HepG2 (cell line): ENCODE measurements around the gene SYP. TPM values are rescaled to one million over a fixed set of nuclear protein-coding genes. Genes with fewer than 3 reads are reported as not detected.

Source experiments
- AGO1 ChIP-seq: fragments of 200-400 bp; formaldehyde crosslinking; IDR thresholded peaks from 2 replicates; pipeline ENCODE4 v1.6.1; 2017; ENCODE audit warnings: mild to moderate bottlenecking, low read depth, low read length, moderate library complexity; ENCODE audit not compliant: poor library complexity, severe bottlenecking
- ELF4 ChIP-seq: sonication (generic); formaldehyde crosslinking; IDR thresholded peaks from 2 replicates; pipeline ENCODE4 v1.5.0; 2020; ENCODE audit warnings: missing genetic modification reagents, mild to moderate bottlenecking, moderate library complexity, borderline replicate concordance
- HNF4G ChIP-seq, 2 experiments: sonication (generic) in 1 of 2; formaldehyde crosslinking in 1 of 2; IDR thresholded peaks; 2 replicates each; pipeline versions ENCODE4 v1.4.0 to v1.6.1; 2011 to 2020; ENCODE audit warnings: borderline replicate concordance in 2 of 2, low read depth in 2 of 2, mild to moderate bottlenecking in 2 of 2, low read length in 1 of 2, missing genetic modification reagents in 1 of 2, moderate library complexity in 1 of 2
- MAFK ChIP-seq, 2 experiments: IDR thresholded peaks in 1 of 2; conservative IDR thresholded peaks in 1 of 2; 2 replicates each; pipeline ENCODE4 v1.6.1; 2011; ENCODE audit warnings: improper control_type of control experiment in 2 of 2, low read length in 2 of 2
- NCOA5 ChIP-seq: sonication (generic); formaldehyde crosslinking; IDR thresholded peaks from 2 replicates; pipeline ENCODE4 v1.4.0; 2020; ENCODE audit warnings: missing genetic modification reagents
- NONO ChIP-seq, 2 experiments: fragments of 450-650 bp in 1 of 2; sonication (generic) in 1 of 2; formaldehyde crosslinking in 1 of 2; IDR thresholded peaks in 1 of 2; conservative IDR thresholded peaks in 1 of 2; 2 replicates each; pipeline versions ENCODE4 v1.6.1 to v1.8.0; 2017 to 2022; ENCODE audit warnings: mild to moderate bottlenecking in 1 of 2, missing genetic modification reagents in 1 of 2, moderate library complexity in 1 of 2
- POLR2AphosphoS5 ChIP-seq: IDR thresholded peaks from 2 replicates; pipeline ENCODE4 v1.6.1; 2012; ENCODE audit warnings: low read depth, low read length
- RELA ChIP-seq: sonication (generic); formaldehyde crosslinking; IDR thresholded peaks from 2 replicates; pipeline ENCODE4 v1.4.0; 2020; ENCODE audit warnings: missing genetic modification reagents
- XRCC5 ChIP-seq: fragments of 200-400 bp; formaldehyde crosslinking; optimal IDR thresholded peaks from 2 replicates; pipeline ENCODE3; 2017; ENCODE audit warnings: mild to moderate bottlenecking, low read length
- ZNF101 ChIP-seq: sonication (generic); formaldehyde crosslinking; IDR thresholded peaks from 2 replicates; pipeline ENCODE4 v1.4.0; 2020; ENCODE audit warnings: mild to moderate bottlenecking, low read depth, missing genetic modification reagents, borderline replicate concordance
- ZNF550 ChIP-seq: sonication (generic); formaldehyde crosslinking; IDR thresholded peaks from 2 replicates; pipeline ENCODE4 v1.4.0; 2020; ENCODE audit warnings: mild to moderate bottlenecking, missing genetic modification reagents, borderline replicate concordance
- ZNF775 ChIP-seq: sonication (generic); formaldehyde crosslinking; IDR thresholded peaks from 2 replicates; pipeline ENCODE4 v1.4.0; 2020; ENCODE audit warnings: missing genetic modification reagents, mild to moderate bottlenecking, moderate library complexity, borderline replicate concordance
- ZNF839 ChIP-seq: sonication (generic); formaldehyde crosslinking; IDR thresholded peaks from 2 replicates; pipeline ENCODE4 v1.4.0; 2020; ENCODE audit warnings: missing genetic modification reagents, mild to moderate bottlenecking, borderline replicate concordance
- ZNF850 ChIP-seq: sonication (generic); formaldehyde crosslinking; conservative IDR thresholded peaks from 2 replicates; pipeline ENCODE4 v1.9.0; 2021; ENCODE audit warnings: mild to moderate bottlenecking, missing genetic modification reagents
- polyA plus RNA-seq, 8 experiments: library from polyadenylated mRNA; depleted of rRNA in 3 of 8; stranded (reverse) in 7 of 8; unstranded in 1 of 8; fragments of >200 nt; fragmentation: Illumina TruSeq in 4 of 8; extraction: Trizol in 4 of 8; gene quantifications; 2 replicates each; pipeline versions ENCODE4 v1.2.1 to v1.2.3, GENCODE V29; 2011 to 2016; ENCODE audit warnings: low read depth in 4 of 8, missing spikeins in 1 of 8, mixed read lengths in 1 of 8; ENCODE audit not compliant: insufficient read depth in 1 of 8
- total RNA-seq, 5 experiments: library from RNA; depleted of rRNA; stranded (reverse); fragments of >200 nt; fragmentation: Illumina TruSeq; extraction: Trizol; gene quantifications; 2 replicates each; pipeline ENCODE4 v1.2.3, GENCODE V29; 2016; ENCODE audit warnings: low read depth in 1 of 5
- TF ChIP-seq, protein P1 (sequence below): IDR thresholded peaks from 2 replicates; pipeline ENCODE4 v1.6.1; 2016; ENCODE audit warnings: low read depth, control low read depth
- TF ChIP-seq, protein P2 (sequence below): fragments of 450-650 bp; IDR thresholded peaks from 2 replicates; pipeline ENCODE4 v1.6.1; 2016
- TF ChIP-seq, protein P3 (sequence below): sonication (generic); IDR thresholded peaks from 2 replicates; pipeline ENCODE4 v1.6.1; 2016; ENCODE audit warnings: low read depth, borderline replicate concordance
- TF ChIP-seq, protein P4 (sequence below): sonication (generic); formaldehyde crosslinking; IDR thresholded peaks from 2 replicates; pipeline ENCODE4 v1.4.0; 2020; ENCODE audit warnings: mild to moderate bottlenecking, low read depth, missing genetic modification reagents
- TF ChIP-seq, protein P5 (sequence below): sonication (generic); formaldehyde crosslinking; IDR thresholded peaks from 2 replicates; pipeline ENCODE4 v1.8.0; 2022; ENCODE audit warnings: missing genetic modification reagents, mild to moderate bottlenecking, moderate library complexity, borderline replicate concordance

Gene SYP
- total and polyA plus RNA-seq, 2 of the 13 experiments (the other 11 are each of a cell fraction or from before 2014, with no cell fraction given): 2.0 to 2.5 TPM

DNA sequence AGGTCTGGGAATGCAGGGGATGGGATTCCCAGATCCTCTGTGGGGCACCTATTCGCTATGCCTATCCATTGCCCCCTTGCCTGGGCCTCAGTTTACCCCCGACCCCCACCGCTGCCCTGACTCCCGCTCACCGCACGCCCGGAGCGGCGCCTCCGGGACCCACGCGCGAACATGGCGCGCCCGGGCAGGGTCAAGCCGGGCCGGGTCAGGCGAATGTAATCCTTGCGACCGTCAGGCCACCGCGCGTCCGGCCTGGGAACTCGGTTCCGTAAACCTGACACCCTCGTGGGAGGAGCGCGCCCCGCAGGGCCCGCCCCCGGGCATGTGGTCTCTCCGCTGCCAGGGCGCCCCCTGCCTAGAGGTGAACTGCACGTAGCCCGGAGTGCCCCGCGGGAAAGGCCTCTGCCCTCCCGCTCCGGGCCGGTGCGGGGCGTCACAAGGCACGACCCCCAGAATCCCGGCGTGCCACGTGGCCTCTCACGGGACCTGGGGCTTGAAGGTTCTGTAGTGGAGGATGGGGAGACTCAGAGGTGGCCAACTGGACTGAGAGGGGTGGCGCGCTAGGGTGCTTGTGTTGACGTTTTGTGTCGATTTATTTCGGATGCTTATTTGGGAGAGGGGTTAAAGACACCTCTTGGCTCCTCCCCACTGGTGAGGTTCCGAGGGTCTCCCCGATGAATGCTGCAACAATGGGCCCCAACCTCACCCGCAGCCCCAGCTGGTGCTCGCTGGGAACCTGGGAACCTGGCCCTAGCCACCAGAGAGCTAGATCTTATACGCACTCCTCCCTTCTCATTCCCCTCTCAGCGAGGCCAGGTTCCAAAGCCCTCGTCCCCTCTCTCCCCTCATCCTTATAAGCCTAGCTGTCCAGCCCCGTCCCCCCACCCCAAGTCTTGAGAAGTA is 13.6 kb downstream of the SYP start, which contains the start of gene PRICKLE3 (continued):
- TF ChIP-seq, protein P1, sequence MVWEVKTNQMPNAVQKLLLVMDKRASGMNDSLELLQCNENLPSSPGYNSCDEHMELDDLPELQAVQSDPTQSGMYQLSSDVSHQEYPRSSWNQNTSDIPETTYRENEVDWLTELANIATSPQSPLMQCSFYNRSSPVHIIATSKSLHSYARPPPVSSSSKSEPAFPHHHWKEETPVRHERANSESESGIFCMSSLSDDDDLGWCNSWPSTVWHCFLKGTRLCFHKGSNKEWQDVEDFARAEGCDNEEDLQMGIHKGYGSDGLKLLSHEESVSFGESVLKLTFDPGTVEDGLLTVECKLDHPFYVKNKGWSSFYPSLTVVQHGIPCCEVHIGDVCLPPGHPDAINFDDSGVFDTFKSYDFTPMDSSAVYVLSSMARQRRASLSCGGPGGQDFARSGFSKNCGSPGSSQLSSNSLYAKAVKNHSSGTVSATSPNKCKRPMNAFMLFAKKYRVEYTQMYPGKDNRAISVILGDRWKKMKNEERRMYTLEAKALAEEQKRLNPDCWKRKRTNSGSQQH (CRISPR knock-in tag): no peak
- TF ChIP-seq ZNF850 (CRISPR knock-in tag) (no peak), ZNF550 (no peak), MAFK (conservative IDR thresholded peaks at IDR 0.05 in 1 of 2, IDR thresholded peaks at IDR 0.05 in 1 of 2; ENCODE audit: low read length in 2 of 2) (no peak), HNF4G (IDR thresholded peaks at IDR 0.05; ENCODE audit: borderline replicate concordance, low read depth, low read length) (no peak), HNF4G (CRISPR knock-in tag; IDR thresholded peaks at IDR 0.05; ENCODE audit: borderline replicate concordance, low read depth) (no peak), XRCC5 (peak; percentile 77), ZNF775 (CRISPR knock-in tag) (no peak), ELF4 (no peak), ZNF101 (no peak), POLR2AphosphoS5 (peak; percentile 50), NCOA5 (CRISPR knock-in tag) (no peak), AGO1 (no peak), RELA (no peak), NONO (IDR thresholded peaks at IDR 0.05) (no peak), NONO (CRISPR knock-in tag; conservative IDR thresholded peaks at IDR 0.05) (peak; percentile 84), ZNF839 (CRISPR knock-in tag) (no peak)
- TF ChIP-seq, protein P2, sequence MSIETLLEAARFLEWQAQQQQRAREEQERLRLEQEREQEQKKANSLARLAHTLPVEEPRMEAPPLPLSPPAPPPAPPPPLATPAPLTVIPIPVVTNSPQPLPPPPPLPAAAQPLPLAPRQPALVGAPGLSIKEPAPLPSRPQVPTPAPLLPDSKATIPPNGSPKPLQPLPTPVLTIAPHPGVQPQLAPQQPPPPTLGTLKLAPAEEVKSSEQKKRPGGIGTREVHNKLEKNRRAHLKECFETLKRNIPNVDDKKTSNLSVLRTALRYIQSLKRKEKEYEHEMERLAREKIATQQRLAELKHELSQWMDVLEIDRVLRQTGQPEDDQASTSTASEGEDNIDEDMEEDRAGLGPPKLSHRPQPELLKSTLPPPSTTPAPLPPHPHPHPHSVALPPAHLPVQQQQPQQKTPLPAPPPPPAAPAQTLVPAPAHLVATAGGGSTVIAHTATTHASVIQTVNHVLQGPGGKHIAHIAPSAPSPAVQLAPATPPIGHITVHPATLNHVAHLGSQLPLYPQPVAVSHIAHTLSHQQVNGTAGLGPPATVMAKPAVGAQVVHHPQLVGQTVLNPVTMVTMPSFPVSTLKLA: 0 out of 2 replicates have a peak, but pooled peaks have one; percentile 34
- TF ChIP-seq, protein P3, sequence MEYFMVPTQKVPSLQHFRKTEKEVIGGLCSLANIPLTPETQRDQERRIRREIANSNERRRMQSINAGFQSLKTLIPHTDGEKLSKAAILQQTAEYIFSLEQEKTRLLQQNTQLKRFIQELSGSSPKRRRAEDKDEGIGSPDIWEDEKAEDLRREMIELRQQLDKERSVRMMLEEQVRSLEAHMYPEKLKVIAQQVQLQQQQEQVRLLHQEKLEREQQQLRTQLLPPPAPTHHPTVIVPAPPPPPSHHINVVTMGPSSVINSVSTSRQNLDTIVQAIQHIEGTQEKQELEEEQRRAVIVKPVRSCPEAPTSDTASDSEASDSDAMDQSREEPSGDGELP: 0 out of 2 replicates have a peak, but pooled peaks have one; percentile 26
- TF ChIP-seq, protein P4, sequence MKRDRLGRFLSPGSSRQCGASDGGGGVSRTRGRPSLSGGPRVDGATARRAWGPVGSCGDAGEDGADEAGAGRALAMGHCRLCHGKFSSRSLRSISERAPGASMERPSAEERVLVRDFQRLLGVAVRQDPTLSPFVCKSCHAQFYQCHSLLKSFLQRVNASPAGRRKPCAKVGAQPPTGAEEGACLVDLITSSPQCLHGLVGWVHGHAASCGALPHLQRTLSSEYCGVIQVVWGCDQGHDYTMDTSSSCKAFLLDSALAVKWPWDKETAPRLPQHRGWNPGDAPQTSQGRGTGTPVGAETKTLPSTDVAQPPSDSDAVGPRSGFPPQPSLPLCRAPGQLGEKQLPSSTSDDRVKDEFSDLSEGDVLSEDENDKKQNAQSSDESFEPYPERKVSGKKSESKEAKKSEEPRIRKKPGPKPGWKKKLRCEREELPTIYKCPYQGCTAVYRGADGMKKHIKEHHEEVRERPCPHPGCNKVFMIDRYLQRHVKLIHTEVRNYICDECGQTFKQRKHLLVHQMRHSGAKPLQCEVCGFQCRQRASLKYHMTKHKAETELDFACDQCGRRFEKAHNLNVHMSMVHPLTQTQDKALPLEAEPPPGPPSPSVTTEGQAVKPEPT: no peak
- TF ChIP-seq, protein P5, sequence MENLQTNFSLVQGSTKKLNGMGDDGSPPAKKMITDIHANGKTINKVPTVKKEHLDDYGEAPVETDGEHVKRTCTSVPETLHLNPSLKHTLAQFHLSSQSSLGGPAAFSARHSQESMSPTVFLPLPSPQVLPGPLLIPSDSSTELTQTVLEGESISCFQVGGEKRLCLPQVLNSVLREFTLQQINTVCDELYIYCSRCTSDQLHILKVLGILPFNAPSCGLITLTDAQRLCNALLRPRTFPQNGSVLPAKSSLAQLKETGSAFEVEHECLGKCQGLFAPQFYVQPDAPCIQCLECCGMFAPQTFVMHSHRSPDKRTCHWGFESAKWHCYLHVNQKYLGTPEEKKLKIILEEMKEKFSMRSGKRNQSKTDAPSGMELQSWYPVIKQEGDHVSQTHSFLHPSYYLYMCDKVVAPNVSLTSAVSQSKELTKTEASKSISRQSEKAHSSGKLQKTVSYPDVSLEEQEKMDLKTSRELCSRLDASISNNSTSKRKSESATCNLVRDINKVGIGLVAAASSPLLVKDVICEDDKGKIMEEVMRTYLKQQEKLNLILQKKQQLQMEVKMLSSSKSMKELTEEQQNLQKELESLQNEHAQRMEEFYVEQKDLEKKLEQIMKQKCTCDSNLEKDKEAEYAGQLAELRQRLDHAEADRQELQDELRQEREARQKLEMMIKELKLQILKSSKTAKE: no peak
